HG02973 (cell line): Measurements from ENCODE around the gene GNAT3.

Experiments
- ATAC-seq: cut with Tn5 transposase; IDR thresholded peaks from one replicate; pipeline ENCODE4 v1.9.1; 2021; ENCODE audit warnings: moderate library complexity; ENCODE audit not compliant: unreplicated experiment

Gene GNAT3

GRCh38 chr7:80511964-80512363, at the start of gene GNAT3:
Gene GNAT3, minus strand, starts transcription at chr7:80512064. Its CDS starts 138 bp downstream, at chr7:80511926.
- ATAC-seq, result no peak

DNA sequence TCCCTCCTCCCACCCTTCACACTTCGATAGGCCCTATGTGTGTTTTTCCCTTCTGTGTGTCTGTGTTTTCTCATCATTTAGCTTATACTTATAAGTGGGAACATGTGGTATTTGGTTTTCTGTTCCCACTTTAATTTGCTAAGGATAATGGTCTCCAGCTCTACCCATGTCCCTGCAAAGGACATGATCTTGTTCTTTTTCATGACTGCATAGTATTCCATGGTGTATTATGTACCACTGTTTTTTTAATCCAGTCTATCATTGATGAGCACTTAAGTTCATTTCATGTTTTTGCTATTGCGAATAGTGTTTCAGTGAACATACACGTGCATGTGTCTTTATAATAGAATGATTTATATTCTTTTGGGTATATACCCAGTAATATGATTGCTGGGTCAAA, 46.3 kb upstream of the GNAT3 start:
- no peak for ATAC-seq

DNA sequence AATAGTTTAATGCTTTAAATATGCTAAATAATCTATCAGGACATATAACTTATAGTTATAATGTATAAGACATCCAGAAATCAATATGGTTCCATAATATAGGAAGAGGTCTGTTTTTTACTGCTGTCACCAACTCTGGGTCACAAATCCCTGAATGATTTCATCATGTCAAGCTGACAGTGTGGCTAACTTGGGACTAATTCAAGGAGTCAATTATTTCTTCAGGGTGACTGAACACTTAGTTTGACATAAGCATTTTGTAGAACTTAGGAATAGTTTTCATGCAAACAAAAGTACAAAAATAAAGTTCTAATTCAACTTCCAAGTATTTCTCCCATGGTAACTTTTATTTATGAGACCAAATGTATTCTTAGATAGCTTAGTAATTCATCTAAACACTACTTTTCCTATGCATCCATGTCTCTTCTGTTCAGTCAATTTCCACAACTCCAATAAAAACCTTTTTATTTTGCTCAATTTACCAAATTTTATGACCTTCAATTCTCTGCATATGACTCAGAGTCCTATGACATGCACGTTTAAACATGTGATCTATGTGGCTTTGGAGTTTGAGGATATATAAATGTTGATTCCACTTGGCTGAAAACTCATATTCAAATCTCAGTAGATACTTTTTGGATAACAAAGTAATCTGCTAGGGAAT, 40.3 kb upstream of the GNAT3 start:
- no peak for ATAC-seq

- no peak for ATAC-seq
Observed at GRCh38 chr7:80550005-80550404, 38.1 kb upstream of the GNAT3 start.

DNA sequence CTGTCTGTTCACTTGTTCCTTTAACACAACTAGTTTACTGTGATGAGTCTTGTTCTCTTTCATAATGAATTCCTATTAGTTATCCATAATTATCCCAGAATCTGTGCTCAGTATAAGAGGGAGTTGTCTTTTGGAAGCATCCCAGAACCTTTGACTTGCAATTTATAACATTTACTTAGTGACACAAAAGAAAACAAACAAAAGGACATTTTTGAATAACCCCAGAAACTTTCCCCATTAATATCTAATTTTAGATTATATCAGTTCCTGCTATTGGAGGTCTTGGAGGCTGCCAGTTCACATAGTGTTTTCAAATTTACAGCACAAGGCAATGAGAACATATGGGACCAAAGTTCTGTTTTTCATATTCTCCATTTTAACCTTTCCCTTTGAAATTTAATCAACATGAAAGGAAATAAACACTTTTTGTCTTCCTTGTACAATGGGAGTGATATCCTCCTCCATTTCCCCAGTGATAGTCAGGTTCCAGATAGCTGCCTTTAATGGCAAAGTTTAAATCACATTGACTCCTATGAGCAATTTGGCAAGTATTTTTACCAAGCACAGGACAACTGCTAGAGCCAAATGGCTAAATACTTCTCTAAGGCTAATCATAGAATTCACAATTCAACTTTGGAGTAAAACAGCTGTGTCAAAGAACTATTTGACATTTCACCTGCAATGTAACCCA, 37.1 kb upstream of the GNAT3 start:
- ATAC-seq, result no peak

- no peak for ATAC-seq
Observed at GRCh38 chr7:80542398-80542797, 30.5 kb upstream of the GNAT3 start.

DNA sequence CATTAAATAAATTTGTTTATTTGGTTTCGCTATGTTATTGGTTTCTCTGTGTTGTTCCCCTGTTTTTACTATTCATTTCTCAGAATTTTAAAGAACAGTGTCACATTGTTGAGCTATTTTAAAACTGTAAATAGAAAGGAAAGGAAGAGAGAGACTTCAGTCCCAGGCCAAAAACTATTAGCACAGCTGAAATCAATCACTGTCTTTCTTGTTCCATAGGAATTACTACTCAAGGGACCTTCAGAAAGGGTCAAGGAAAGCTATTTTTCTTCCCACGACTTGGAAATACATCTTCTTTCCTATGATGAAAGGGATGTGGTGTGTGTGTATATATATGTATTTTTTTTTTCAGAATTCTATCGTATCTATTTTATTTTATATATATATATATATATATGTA, 29.0 kb upstream of the GNAT3 start:
- ATAC-seq, result no peak

- ATAC-seq, result no peak
Observed at GRCh38 chr7:80537091-80537490, 25.2 kb upstream of the GNAT3 start.

DNA sequence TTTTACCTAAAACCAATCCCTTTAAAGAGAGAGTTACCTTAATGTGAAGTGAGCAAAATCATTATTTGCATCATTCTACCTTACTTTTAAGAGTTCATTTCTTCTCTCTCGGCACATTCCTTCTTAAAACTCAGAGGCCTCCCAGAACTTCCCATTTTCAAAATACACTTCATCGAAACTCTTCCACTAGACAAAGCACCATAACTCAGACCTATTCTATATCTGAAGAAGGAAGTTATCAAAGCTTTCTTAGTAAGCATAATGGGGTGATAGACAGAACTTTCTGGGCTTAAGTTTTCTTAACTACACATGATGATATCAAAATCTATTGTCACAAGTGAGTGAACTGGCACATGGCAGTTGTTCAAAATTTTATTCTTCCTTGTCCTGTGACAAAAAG, 24.6 kb upstream of the GNAT3 start:
- ATAC-seq, result no peak

- ATAC-seq, result no peak
Observed at GRCh38 chr7:80533287-80533686, 21.4 kb upstream of the GNAT3 start.

GRCh38 chr7:80532153-80532552, 20.3 kb upstream of the GNAT3 start:
- no peak for ATAC-seq

DNA sequence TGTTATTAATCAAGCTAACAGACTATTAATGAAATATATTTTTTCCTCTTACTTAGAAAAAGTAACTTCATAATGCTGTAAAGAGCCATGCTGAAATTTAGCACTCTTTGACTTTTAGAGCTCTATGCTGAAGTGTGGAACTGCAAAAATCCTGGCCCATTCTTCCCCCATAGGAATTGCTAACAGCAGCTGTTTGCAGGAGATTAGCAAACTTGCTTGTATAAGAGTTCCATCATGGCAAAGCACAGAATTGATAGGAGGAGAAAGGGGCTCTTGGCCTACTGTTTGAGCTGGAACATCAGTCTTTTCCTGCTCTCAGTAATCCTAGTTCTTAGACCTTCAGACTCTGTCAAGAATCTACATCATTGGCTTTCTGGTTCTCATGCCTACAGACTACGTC, 18.3 kb upstream of the GNAT3 start:
- no peak for ATAC-seq

- no peak for ATAC-seq
Observed at GRCh38 chr7:80529362-80529761, 17.5 kb upstream of the GNAT3 start.

GRCh38 chr7:80528689-80529088, 16.8 kb upstream of the GNAT3 start:
- ATAC-seq, result no peak

DNA sequence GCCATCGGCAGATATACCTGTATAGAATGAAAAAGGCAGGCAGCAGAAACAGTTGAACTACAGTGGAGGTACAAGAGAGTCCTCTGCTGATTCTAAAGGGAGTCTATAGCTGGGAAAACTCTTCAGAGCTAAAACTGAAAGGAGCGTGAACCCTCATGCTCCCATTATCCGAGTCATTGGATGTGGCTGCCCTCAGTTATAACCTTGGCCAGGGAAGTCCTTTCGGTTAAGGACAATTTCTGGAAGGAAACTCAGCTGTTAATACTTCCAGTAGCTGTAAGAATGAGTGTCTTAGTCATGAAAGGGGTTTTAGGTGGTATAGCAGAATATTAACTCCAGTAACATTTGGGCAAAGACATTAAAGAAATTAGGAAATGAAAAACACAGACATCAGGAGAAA, 14.6 kb upstream of the GNAT3 start:
- no peak for ATAC-seq

GRCh38 chr7:80524693-80525092, 12.8 kb upstream of the GNAT3 start:
- ATAC-seq, result no peak

- no peak for ATAC-seq
Observed at GRCh38 chr7:80521809-80522208, 9.9 kb upstream of the GNAT3 start.

- ATAC-seq, result no peak
Observed at GRCh38 chr7:80520199-80520598, 8.3 kb upstream of the GNAT3 start.

- no peak for ATAC-seq
Observed at GRCh38 chr7:80517282-80517747, 5.5 kb upstream of the GNAT3 start.

DNA sequence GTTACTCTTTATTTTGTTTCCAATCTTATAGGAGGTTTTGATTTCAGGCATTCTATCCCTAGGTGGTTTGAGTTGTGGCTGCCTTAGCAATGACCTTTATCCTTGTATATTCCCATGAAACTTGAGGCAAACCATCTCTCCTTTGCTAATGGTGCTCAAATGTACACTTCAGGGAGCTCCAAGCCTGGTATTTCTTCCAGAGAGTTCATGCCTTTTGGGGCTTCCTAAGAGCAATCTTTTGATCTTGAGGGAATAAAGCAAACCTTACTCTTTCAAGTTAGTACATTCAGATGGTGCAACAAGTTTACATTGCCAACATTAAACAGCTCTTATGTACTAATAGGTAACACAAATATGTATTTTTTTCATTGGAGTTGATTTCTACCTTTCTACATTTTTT, 3.4 kb upstream of the GNAT3 start:
- no peak for ATAC-seq

GRCh38 chr7:80510021-80510420, 1.8 kb downstream of the GNAT3 start:
- no peak for ATAC-seq

- ATAC-seq, result no peak
Observed at GRCh38 chr7:80508440-80508839, 3.4 kb downstream of the GNAT3 start.
